Left ventricle myocardium inferior (tissue), 1 donor: ENCODE measurements around the gene TRPM2. TPM values are rescaled to one million over a fixed set of nuclear protein-coding genes. Genes with fewer than 3 reads are reported as not detected.
A peak's percentile ranks its signal among the peaks of the same experiment; 100 is the strongest.
"Not testable (repeated sequence)": the region's sequence is repeated elsewhere in the genome, so short reads cannot be mapped to it uniquely, and the experiment has no call there.

Experiments used
- DNase-seq: peaks from one replicate; pipeline ENCODE4 v3.0.0-alpha.2; 2020
- H3K27ac ChIP-seq: fragments of 200-600 bp; replicated peaks from 2 replicates; pipeline ENCODE4 v1.8.0; 2021
- H3K27me3 ChIP-seq: fragments of 200-600 bp; 2 replicates; pipeline ENCODE4 v1.8.0; 2021; ENCODE audit warnings: low read depth
- H3K36me3 ChIP-seq: fragments of 200-600 bp; 2 replicates; pipeline ENCODE4 v1.8.0; 2021
- H3K4me1 ChIP-seq: fragments of 200-600 bp; 2 replicates; pipeline ENCODE4 v1.8.0; 2021
- H3K4me3 ChIP-seq: fragments of 200-600 bp; 2 replicates; pipeline ENCODE4 v1.8.0; 2021; ENCODE audit warnings: mild to moderate bottlenecking, moderate library complexity
- H3K9me3 ChIP-seq: fragments of 200-600 bp; replicated peaks from 2 replicates; pipeline ENCODE4 v1.8.0; 2021
- CTCF ChIP-seq: fragments of 200-600 bp; IDR thresholded peaks from 2 replicates; pipeline ENCODE4 v1.8.0; 2021; ENCODE audit warnings: antibody characterized with exemption, mild to moderate bottlenecking, borderline replicate concordance
- intact Hi-C: fragments of 100-400 bp; cut with micrococcal nuclease; formaldehyde crosslinking; loops from one replicate; pipeline ENCODE4 v1.11.0; 2022
- total RNA-seq: library from RNA; stranded (reverse); fragmentation: NEBNext Ultra II Directional; extraction: Animal tissue kit (Norgen Biotek cat#: 25700); gene quantifications from one replicate; pipeline ENCODE4 v1.2.1, GENCODE V29; 2021
- donor health status: DM: no; HTN: yes; CAD: no; lungs with severe emphysema.

TRPM2 gene
- total RNA-seq, 1 donor from 2014 or later = 1.8 TPM

- DNase-seq = no peak
- H3K9me3 ChIP-seq = no peaks in the 10 kb centered on the region
- peak overlapping the region; percentile 24 for H3K27ac ChIP-seq
- no peaks in the 10 kb centered on the region for H3K36me3 ChIP-seq
- H3K4me1 ChIP-seq = peaks cover 11% of the 10 kb centered on the region
- no peak overlapping the region for H3K4me3 ChIP-seq
- peaks cover 14% of the 10 kb centered on the region for H3K27me3 ChIP-seq
- intact Hi-C loops = no loop called here
- TF ChIP-seq CTCF = no peak
Measured at GRCh38 chr21:44478124-44478800, 124.8 kb downstream of the TRPM2 start.

GRCh38 chr21:44478801-44479167, 125.4 kb downstream of the TRPM2 start:
- intact Hi-C loops = no loop called here
- H3K27ac ChIP-seq = peak overlapping the region; percentile 24
- H3K9me3 ChIP-seq = no peaks in the 10 kb centered on the region
- peaks cover 11% of the 10 kb centered on the region for H3K4me1 ChIP-seq
- no peak for DNase-seq
- no peak for TF ChIP-seq CTCF
- no peaks in the 10 kb centered on the region for H3K36me3 ChIP-seq
- H3K4me3 ChIP-seq = no peak overlapping the region
- peaks cover 19% of the 10 kb centered on the region for H3K27me3 ChIP-seq

- H3K27ac ChIP-seq, H3K36me3 ChIP-seq, DNase-seq, H3K4me3 ChIP-seq, intact Hi-C loops, H3K9me3 ChIP-seq: not testable (repeated sequence)
- Histone ChIP-seq H3K4me1 (peaks cover 11% of the 10 kb centered on the region), H3K27me3 (peaks cover 26% of the 10 kb centered on the region)
- peak; percentile 73 for TF ChIP-seq CTCF
Measured at GRCh38 chr21:44479556-44480199, 126.3 kb downstream of the TRPM2 start.

- intact Hi-C loops = no loop called here
- no peak overlapping the region for H3K27ac ChIP-seq
- no peaks in the 10 kb centered on the region for H3K9me3 ChIP-seq
- peaks cover 11% of the 10 kb centered on the region for H3K4me1 ChIP-seq
- no peak overlapping the region for H3K4me3 ChIP-seq
- H3K27me3 ChIP-seq = peaks cover 31% of the 10 kb centered on the region
- no peak for TF ChIP-seq CTCF
- no peaks in the 10 kb centered on the region for H3K36me3 ChIP-seq
- no peak for DNase-seq
Measured at GRCh38 chr21:44480200-44481053, 127.0 kb downstream of the TRPM2 start.

- Histone ChIP-seq H3K27ac (no peak overlapping the region), H3K9me3 (no peaks in the 10 kb centered on the region), H3K4me1 (peaks cover 11% of the 10 kb centered on the region), H3K4me3 (no peak overlapping the region), H3K36me3 (no peaks in the 10 kb centered on the region), H3K27me3 (peaks cover 41% of the 10 kb centered on the region)
- no peak for DNase-seq
- intact Hi-C loops = no loop called here
- no peak for TF ChIP-seq CTCF
Measured at GRCh38 chr21:44482581-44483287, 129.3 kb downstream of the TRPM2 start.
